DMS 273 (cell line): Measurements from ENCODE around the gene MC3R.
"Not testable (repeated sequence)": the region's sequence is repeated elsewhere in the genome, so short reads cannot be mapped to it uniquely, and the experiment has no call there.

Experiments used
- DNase-seq: peaks from one replicate; lab custom pipeline; 2025; ENCODE audit not compliant: unreplicated experiment; lab: John Stamatoyannopoulos, UW

The MC3R gene

GRCh38 chr20:56247954-56248782, at the start of gene MC3R:
MC3R (plus strand) TSS chr20:56248732; CDS start chr20:56248844, 112 bp downstream.
- DNase-seq = peak; percentile 68

- DNase-seq = peak; percentile 38
These were observed 48.1 kb upstream of the MC3R start for GRCh38 chr20:56200456-56200855.

- peak; percentile 12 for DNase-seq
These were observed 45.9 kb upstream of the MC3R start for GRCh38 chr20:56202493-56203077.

GRCh38 chr20:56204206-56204605, 44.3 kb upstream of the MC3R start:
- no peak for DNase-seq

GRCh38 chr20:56205346-56205745, 43.2 kb upstream of the MC3R start:
- DNase-seq = no peak

- DNase-seq = no peak
These were observed 40.9 kb upstream of the MC3R start for GRCh38 chr20:56207656-56208055.

GRCh38 chr20:56208121-56208520, 40.4 kb upstream of the MC3R start:
- DNase-seq = no peak

GRCh38 chr20:56211051-56211450, 37.5 kb upstream of the MC3R start:
- no peak for DNase-seq

- DNase-seq = no peak
These were observed 36.4 kb upstream of the MC3R start for GRCh38 chr20:56212091-56212490.

GRCh38 chr20:56213321-56213720, 35.2 kb upstream of the MC3R start:
- DNase-seq = no peak

GRCh38 chr20:56215115-56215514, 33.4 kb upstream of the MC3R start:
- no peak for DNase-seq

- no peak for DNase-seq
These were observed 30.7 kb upstream of the MC3R start for GRCh38 chr20:56217829-56218228.

- DNase-seq = not testable (repeated sequence)
These were observed 27.3 kb upstream of the MC3R start for GRCh38 chr20:56221186-56221585.

- no peak for DNase-seq
These were observed 26.3 kb upstream of the MC3R start for GRCh38 chr20:56222201-56222600.

GRCh38 chr20:56222945-56223344, 25.6 kb upstream of the MC3R start:
- DNase-seq = no peak

GRCh38 chr20:56223352-56223751, 25.2 kb upstream of the MC3R start:
- no peak for DNase-seq

GRCh38 chr20:56228021-56228420, 20.5 kb upstream of the MC3R start:
- no peak for DNase-seq

- DNase-seq = no peak
These were observed 18.7 kb upstream of the MC3R start for GRCh38 chr20:56229812-56230211.

- DNase-seq = no peak
These were observed 14.4 kb upstream of the MC3R start for GRCh38 chr20:56234110-56234509.

- no peak for DNase-seq
These were observed 11.2 kb upstream of the MC3R start for GRCh38 chr20:56237335-56237734.

- DNase-seq = no peak
These were observed 4.3 kb upstream of the MC3R start for GRCh38 chr20:56244259-56244658.

- no peak for DNase-seq
These were observed 2.8 kb upstream of the MC3R start for GRCh38 chr20:56245761-56246160.
